Limb (tissue), 2 donors: ENCODE data around the gene C1QTNF6.
"Not testable (repeated sequence)": the region's sequence is repeated elsewhere in the genome, so short reads cannot be mapped to it uniquely, and the experiment has no call there.

ENCODE experiments used
- DNase-seq, 2 donors: peaks; one replicate each; pipeline ENCODE4 v3.0.0-alpha.2; 2016; ENCODE audit errors: extremely low spot score in 2 of 2

C1QTNF6 gene

GRCh38 chr22:37176464-37177061 lies 11.5 kb downstream of the C1QTNF6 start:
- DNase-seq: peak; percentile 80 to 82

DNA sequence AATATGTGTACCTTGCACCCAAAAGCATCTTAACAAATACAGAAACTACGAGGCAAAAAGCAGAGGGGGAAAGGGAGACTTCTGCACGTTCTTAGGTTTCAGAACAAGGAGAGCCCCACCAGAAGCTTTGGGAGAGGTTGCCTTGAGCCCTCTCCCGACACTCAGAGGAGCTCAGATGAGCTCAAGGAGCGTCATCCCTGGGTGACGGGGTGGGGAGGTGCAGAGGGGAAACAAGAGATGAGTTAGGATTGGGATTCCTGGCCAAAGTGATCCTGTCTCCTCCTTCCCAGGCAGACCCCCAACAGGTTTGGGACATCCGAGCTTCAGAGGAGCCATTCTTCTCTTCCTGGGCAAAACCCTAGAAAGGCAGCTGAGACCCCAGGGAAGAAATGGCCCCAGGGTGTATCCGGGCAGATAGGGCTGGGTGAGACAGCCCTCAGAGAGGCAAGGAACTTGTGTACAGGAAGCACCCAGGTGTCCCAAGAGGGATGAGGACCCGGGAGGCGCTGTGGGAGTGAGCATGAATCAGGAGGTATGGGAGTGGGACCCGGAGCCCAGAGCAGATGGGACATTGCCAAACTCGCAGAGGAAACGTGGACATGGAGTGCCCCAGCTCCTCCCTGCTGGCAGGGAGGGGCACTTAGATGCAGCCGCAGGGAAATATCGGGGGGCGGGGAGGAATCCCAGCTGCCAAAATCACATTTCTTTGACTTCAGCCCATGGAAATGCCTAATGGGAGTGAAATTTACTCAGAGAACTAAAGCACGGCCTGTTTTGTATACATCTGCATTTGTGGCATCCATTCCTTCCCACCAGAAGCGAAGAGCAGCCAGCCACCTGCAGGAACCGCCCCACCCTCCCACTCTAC lies 12.4 kb downstream of the C1QTNF6 start:
- peak in 1 of 2 donors; percentile 22 for DNase-seq

DNA sequence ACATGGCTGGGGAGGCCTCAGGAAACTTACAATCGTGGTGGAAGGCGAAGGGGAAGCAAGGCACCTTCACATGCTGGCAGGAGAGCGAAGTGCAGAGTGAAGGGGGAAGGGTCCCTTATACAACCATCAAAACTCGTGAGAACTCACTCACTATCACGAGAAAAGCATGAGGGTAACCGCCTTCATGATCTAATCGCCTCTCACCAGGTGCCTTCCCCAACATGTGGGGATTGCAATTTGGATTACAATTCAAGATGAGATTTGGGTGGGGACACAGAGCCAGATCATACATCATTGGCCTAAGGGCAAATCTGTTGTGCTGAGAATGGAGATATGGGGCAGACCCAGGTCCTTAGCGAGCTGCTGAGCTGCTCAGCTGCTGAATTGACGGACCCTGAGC lies 13.1 kb downstream of the C1QTNF6 start:
- DNase-seq: peak in 1 of 2 donors; percentile 5

DNA sequence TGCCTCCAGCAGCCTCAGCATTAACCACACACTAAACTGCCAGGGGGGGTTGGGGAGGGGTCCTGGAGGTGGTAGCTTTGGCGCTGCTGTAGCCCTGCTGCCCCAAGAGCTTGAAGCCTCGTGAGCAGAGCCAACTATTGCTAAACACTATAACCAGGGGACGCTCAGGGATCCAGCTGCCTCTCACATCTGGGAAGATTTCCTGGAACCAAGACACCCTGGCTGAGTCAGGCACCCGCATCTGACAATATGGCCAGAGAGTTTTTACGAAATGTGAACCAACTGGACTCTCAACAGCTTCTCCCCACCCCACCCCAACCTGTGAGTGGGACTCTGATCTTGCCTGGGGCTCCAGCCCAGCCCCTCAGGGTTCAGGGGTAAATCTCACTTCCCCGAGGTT lies 14.3 kb downstream of the C1QTNF6 start:
- peak in 1 of 2 donors; percentile 22 for DNase-seq

DNA sequence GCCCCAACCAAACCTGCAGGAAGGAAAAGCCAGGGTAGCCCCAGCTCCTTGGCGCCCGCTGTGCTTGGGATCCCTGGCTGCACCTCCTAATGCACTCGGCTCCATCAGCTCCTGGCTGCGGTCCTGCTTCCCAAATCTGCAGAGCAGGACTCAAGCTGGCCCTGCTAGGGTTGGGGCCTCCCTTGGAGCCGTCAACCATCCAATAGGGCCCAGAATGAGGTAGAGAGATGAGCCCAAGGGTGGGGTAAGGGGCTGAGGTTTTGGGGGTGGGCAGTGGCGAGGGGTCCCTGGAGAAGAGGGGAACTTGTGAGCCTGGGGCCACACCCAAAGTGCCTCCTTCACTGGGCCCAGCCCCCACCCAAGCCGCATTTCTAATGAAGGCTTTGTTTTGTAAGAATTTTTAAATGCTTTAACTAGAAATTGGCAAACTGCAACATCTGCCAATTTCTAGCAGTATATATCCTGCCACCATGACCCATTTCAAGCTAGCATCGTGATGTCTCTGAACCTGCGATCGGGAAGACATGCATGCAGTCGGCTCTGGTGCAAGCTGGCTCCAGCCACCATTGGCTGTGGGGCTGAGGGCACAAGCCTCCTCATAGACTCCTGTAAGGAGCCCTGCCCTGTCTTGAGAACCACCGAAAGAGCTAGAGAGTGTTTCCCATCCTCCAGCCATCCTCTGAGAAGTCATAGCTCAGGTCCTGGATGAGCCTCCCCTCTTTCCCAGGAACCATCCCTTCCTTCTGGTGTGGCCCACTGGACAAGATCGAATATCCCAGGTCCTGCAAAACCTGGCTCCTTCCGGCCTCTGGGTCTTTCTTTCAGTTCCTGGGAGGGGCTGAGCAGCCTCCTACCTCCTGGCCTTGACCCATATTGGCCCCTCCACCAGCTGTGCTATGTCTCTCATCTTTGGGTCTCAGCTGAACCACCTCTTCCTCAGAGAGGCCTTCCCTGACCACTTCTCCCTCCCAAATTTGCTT lies 15.5 kb downstream of the C1QTNF6 start:
- DNase-seq: peak in 1 of 2 donors; percentile 7

DNA sequence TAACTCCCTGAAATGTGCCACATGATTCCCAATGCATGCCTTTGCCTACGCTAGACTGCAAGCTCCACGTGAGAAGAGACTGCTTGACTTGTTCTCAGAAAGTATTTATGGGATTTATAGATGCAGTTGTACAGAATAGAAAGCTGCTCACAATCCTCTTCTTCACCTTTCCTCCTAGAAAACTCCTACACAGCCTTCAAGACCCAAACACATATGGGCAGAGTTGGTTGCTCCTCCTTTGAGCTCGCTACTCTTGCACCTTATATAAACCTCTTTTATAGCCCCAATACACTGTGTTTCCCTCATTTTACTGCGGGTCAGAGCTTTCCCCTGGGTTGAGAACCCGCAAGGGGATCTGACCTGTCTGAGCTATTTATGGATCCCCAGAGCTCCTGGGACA lies 16.4 kb downstream of the C1QTNF6 start:
- no peak for DNase-seq

- not testable (repeated sequence) for DNase-seq
Measured at GRCh38 chr22:37170689-37171405, 17.2 kb downstream of the C1QTNF6 start.

GRCh38 chr22:37169947-37170688 lies 17.9 kb downstream of the C1QTNF6 start:
- DNase-seq: no peak

DNA sequence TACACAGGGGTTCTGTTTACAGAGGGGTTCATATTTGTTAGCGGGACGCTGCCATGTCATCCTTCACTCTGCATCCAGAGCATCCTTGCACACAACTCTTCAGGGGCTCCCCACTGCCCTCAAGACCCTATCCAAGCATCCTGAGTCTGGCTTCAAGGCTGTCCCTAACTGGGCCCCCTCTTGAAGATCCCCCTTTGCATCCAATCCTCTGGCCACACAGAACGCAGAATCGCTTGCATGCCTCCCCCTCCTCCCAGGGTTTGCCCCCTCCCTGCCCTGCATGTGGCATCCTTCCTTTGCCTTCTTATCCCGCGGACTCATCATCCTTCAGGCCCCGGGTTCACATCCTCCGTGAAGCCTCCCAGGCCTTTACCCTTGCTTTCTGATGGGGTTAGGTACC lies 18.6 kb downstream of the C1QTNF6 start:
- no peak for DNase-seq

DNA sequence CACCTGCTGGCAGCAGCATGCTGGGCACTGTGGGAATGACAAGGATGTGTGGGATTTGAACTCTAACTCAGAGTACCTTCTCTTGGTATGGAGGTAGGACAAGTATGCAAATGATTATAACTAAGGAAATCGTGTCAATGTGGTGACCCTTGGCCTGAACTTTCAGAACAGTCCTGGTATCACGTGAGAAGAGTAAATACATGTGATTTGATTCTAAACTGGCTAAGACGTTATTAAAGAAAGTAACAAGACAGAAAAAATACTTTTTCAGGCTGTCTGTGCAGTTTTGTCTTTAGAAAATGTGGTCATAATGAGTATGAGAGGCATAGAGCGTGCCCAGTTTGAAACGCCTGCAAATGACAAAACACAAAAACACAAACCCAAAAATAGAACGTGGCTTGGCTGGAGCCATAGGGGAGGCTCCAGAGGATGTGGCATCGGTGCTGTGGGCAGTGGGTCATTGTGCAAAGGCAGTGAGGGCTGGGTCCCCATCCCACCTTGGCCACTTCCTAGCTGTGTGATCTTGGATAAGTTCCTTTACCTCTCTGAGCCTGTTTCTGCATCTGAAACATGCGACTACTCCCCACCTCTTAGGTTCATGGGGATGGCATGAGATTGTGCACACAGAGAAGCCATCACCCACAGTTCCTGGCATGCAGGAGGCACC lies 19.9 kb downstream of the C1QTNF6 start:
- no peak for DNase-seq

- DNase-seq: no peak
Measured at GRCh38 chr22:37167176-37167980, 20.7 kb downstream of the C1QTNF6 start.

- DNase-seq: peak; percentile 62 to 87
Measured at GRCh38 chr22:37166675-37167066, 21.4 kb downstream of the C1QTNF6 start.

DNA sequence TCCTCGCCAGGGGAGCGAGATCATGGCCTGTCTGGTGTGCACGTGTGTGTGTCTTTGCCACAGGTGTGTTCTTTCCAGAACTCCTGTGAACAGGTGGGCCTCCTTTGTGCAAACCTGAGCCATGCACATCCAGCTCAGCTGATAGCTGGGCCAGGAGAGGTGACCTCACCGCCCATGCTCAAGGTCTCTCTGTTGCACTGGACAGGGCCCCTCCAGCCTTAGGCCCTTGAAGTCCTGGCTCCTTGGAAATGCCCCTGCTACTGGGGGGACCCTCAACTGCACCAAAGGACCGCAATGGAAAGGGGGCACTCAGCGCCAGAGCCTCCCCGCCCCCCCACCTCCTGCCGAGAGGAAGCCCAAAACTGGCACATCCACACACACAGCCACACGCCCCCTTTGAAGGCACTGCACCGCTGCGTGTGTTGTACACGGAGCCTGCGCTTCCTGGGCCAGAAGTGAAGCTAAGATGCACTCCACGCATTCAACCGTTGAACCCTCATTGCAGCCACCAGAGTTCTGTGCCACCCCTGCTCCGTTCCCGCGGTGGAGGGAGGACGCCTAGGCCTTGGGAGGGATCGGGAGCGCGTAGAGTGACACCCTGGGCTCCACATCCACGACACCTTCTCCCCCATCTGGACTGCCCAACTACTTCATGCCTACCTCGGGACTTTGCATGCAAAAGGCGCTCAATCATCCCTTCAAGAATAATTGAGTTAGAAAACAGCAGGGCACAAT lies 21.9 kb downstream of the C1QTNF6 start:
- DNase-seq: no peak

- no peak for DNase-seq
Measured at GRCh38 chr22:37165066-37165465, 23.0 kb downstream of the C1QTNF6 start.

- DNase-seq: no peak
Measured at GRCh38 chr22:37164505-37164887, 23.6 kb downstream of the C1QTNF6 start.

GRCh38 chr22:37163575-37164504 lies 24.2 kb downstream of the C1QTNF6 start:
- no peak for DNase-seq

GRCh38 chr22:37163096-37163489 lies 25.0 kb downstream of the C1QTNF6 start:
- DNase-seq: no peak
